Heart right ventricle (tissue), 16 donors: ENCODE measurements around the gene CHTF18. TPM values are rescaled to one million over a fixed set of nuclear protein-coding genes. Genes with fewer than 3 reads are reported as not detected.
"Not testable (repeated sequence)": the region's sequence is repeated elsewhere in the genome, so short reads cannot be mapped to it uniquely, and the experiment has no call there.

Experiments used
- ATAC-seq, 8 donors: fragments of 200-7000 bp; cut with Tn5 transposase; one replicate each; pipeline ENCODE4 v1.9.1; 2020; ENCODE audit warnings: mild to moderate bottlenecking in 8 of 8, moderate library complexity in 8 of 8, moderate number of reproducible peaks in 1 of 8
- DNase-seq, 2 donors: peaks; one replicate each; pipeline ENCODE4 v3.0.0-alpha.2; 2020
- H3K27ac ChIP-seq, 10 donors: fragments of 200-600 bp; sonication (generic) in 2 of 10; one replicate each; pipeline versions ENCODE4 v1.5.0 to v1.8.0; 2020 to 2022; ENCODE audit warnings: mild to moderate bottlenecking in 3 of 10
- H3K27me3 ChIP-seq, 7 donors: fragments of 200-600 bp; one replicate each; pipeline ENCODE4 v1.8.0; 2021 to 2022; ENCODE audit warnings: mild to moderate bottlenecking in 2 of 7
- H3K36me3 ChIP-seq, 9 donors: fragments of 200-600 bp; sonication (generic) in 1 of 9; one replicate each; pipeline versions ENCODE4 v1.5.0 to v1.8.0; 2020 to 2022; ENCODE audit warnings: mild to moderate bottlenecking in 2 of 9
- H3K4me1 ChIP-seq, 9 donors: fragments of 200-600 bp; sonication (generic) in 1 of 9; one replicate each; pipeline versions ENCODE4 v1.5.0 to v1.8.0; 2020 to 2022; ENCODE audit warnings: mild to moderate bottlenecking in 4 of 9
- H3K4me3 ChIP-seq, 10 donors: fragments of 200-600 bp; sonication (generic) in 2 of 10; one replicate each; pipeline versions ENCODE4 v1.5.0 to v1.8.0; 2020 to 2022; ENCODE audit warnings: mild to moderate bottlenecking in 7 of 10, moderate library complexity in 2 of 10
- H3K9me3 ChIP-seq, 11 donors: fragments of 200-600 bp in 10 of 11; sonication (generic) in 2 of 11; one replicate each; pipeline versions ENCODE4 v1.5.0 to v1.8.0; 2013 to 2022; ENCODE audit warnings: mild to moderate bottlenecking in 2 of 11, control low read depth in 1 of 11, moderate library complexity in 1 of 11
- WGBS, 2 donors: extraction: QIAGEN DNeasy Blood & Tissue Kit; methylation state at CpG; one replicate each; pipeline ENCODE4 v1.1.7; 2013; ENCODE audit warnings: inconsistent platforms in 1 of 2; 5-methylcytosine and 5-hydroxymethylcytosine counted together
- intact Hi-C, 10 donors: fragments of 100-400 bp; cut with DNase I; formaldehyde crosslinking; loops; one replicate each; pipeline versions ENCODE4 v1.11.1 to v1.14.2; 2022
- polyA plus RNA-seq, 2 donors: library from polyadenylated mRNA; stranded (reverse); fragments of 200-250 nt; gene quantifications; one replicate each; pipeline ENCODE4 v1.2.3, GENCODE V29; 2013
- total RNA-seq, 10 donors: library from RNA; stranded (reverse); fragmentation: NEBNext Ultra II Directional in 3 of 10; extraction: Animal tissue kit (Norgen Biotek cat#: 25700) in 3 of 10; gene quantifications; one replicate each; pipeline versions ENCODE4 v1.2.1 to v1.2.4, GENCODE V29; 2021 to 2023
- TF ChIP-seq, protein P1 (sequence below), 9 donors: fragments of 200-600 bp; sonication (generic) in 2 of 9; IDR thresholded peaks; one replicate each; pipeline versions ENCODE4 v1.5.0 to v1.8.0; 2021 to 2022; ENCODE audit warnings: antibody characterized with exemption in 9 of 9, mild to moderate bottlenecking in 5 of 9, moderate library complexity in 1 of 9
- donor health status: Arrhythmogenic right ventricular cardiomyopathy.
- donor health status: ischemic (EF 13 %, LVEDD 7.1; RV severe dilation, severe dysfunction).
- donor health status: healthy with polysubstance abuse.
- donor health status: DM: no; HTN: yes; CAD: no.
- donor health status: DM: no; HTN: no; CAD: no.
- donor health status: ischemic (EF 25% LVEDD 6.9; RV normal size, moderate dysfunction).
- donor health status: ischemic (EF 25% LVEDD 5.7; RV mildly dilated, moderate dysfunction).
- donor health status: healthy.
- donor health status: DM: yes; HTN: yes; CAD: no.
- donor health status: Ischemic cardiomyopathy.
- donor health status: ischemic (EF 35%, LVEDD 5.7; RV mildly dilated, moderate dysfunction).
- donor health status: nonischemic (EF 11% LVEDD 7.7; RV severe dilation, severe dysfunction).
- donor health status: DM: yes; HTN: yes; CAD: no.
- donor health status: PGD.
- donor health status: ischemic (EF 29% LVEDD 5.4; RV normal size, mild dysfunction).
- donor health status: nonischemic (EF 23%, LVEDD 6.1; RV moderate dilation, normal function).

CHTF18 gene
- total and polyA plus RNA-seq, 12 donors = 2.8 to 8.2 (median 5.8) TPM

- Histone ChIP-seq H3K4me1 (peaks cover 7 to 19% (median 15%) of the 10 kb centered on the region in 9 donors), H3K27me3 (peaks cover 0 to 18% (median 4%) of the 10 kb centered on the region in 7 donors), H3K9me3 (no peaks in the 10 kb centered on the region), H3K36me3 (peaks cover 0 to 35% (median 18%) of the 10 kb centered on the region in 9 donors), H3K4me3 (peak within 1 kb of the TSS; percentile 68 to 100 (median 94)), H3K27ac (peak within 1 kb of the TSS in 9 of 10 donors; percentile 44 to 90 (median 82))
- TF ChIP-seq, protein P1, sequence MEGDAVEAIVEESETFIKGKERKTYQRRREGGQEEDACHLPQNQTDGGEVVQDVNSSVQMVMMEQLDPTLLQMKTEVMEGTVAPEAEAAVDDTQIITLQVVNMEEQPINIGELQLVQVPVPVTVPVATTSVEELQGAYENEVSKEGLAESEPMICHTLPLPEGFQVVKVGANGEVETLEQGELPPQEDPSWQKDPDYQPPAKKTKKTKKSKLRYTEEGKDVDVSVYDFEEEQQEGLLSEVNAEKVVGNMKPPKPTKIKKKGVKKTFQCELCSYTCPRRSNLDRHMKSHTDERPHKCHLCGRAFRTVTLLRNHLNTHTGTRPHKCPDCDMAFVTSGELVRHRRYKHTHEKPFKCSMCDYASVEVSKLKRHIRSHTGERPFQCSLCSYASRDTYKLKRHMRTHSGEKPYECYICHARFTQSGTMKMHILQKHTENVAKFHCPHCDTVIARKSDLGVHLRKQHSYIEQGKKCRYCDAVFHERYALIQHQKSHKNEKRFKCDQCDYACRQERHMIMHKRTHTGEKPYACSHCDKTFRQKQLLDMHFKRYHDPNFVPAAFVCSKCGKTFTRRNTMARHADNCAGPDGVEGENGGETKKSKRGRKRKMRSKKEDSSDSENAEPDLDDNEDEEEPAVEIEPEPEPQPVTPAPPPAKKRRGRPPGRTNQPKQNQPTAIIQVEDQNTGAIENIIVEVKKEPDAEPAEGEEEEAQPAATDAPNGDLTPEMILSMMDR (IDR thresholded peaks at IDR 0.05) = peak; percentile 88 to 99 (median 97)
- intact Hi-C loops = loop anchor here in 4 of 10 donors (1.0 to 5.0 kb wide), 3 partner anchors 28 to 46 kb away; partner anchors contain the start of genes CHTF18 (in 1 of the 4) and RPUSD1 (in 1 of the 4)
- 1% methylated on average over 72 to 79 of the region's 79 CpGs for WGBS, 2 donors
- peak; percentile 87 to 91 for DNase-seq
- ATAC-seq = peak; percentile 91 to 96 (median 92)
Observed at GRCh38 chr16:740764-741505, 47.5 kb upstream of the CHTF18 start, which contains the start of gene CIAO3. Gene CIAO3 (minus strand): TSS chr16:740997. CDS start chr16:740985, 12 bp downstream.

GRCh38 chr16:741986-742629 is 46.3 kb upstream of the CHTF18 start:
- TF ChIP-seq, protein P1 (IDR thresholded peaks at IDR 0.05) = no peak
- Histone ChIP-seq H3K27me3 (peaks cover 0 to 18% (median 4%) of the 10 kb centered on the region in 7 donors), H3K36me3 (peaks cover 0 to 23% (median 6%) of the 10 kb centered on the region in 9 donors), H3K9me3 (no peaks in the 10 kb centered on the region), H3K27ac (no peak overlapping the region), H3K4me1 (peaks cover 7 to 19% (median 15%) of the 10 kb centered on the region in 9 donors), H3K4me3 (no peak overlapping the region)
- DNase-seq (no peak), ATAC-seq (no peak)
- intact Hi-C loops = loop anchor here in 4 of 10 donors (1.0 to 5.0 kb wide), 3 partner anchors 29 to 45 kb away; partner anchors contain the start of genes CHTF18 (in 1 of the 4) and RPUSD1 (in 1 of the 4)
- WGBS, 2 donors = 87 to 88% methylated on average over 15 of the region's 15 CpGs

DNA sequence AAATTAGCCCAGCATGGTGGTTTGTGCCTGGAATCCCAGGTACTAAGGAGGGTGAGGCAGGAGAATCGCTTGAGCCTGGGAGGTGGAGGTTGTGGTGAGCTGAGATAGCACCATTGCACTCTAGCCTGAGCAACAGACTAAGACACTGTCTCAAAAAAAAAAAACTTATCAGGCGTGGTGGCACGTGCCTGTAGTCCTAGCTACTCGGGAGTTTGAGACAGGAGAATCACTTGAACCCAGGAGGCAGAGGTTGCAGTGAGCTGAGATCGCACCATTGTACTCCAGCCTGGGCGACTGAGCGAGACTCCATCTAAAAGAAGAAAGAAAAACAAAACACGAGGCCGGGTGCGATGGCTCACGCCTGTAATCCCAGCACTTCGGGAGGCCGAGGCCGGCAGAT is 45.5 kb upstream of the CHTF18 start:
- not testable (repeated sequence) for ATAC-seq, DNase-seq, H3K9me3 ChIP-seq, H3K27ac ChIP-seq, H3K4me3 ChIP-seq
- Histone ChIP-seq H3K36me3 (peaks cover 0 to 15% (median 0%) of the 10 kb centered on the region in 9 donors), H3K4me1 (peaks cover 7 to 19% (median 15%) of the 10 kb centered on the region in 9 donors), H3K27me3 (peaks cover 0 to 18% (median 4%) of the 10 kb centered on the region in 7 donors)
- 78 to 83% methylated on average over 14 of the region's 14 CpGs for WGBS, 2 donors
- intact Hi-C loops = loop anchor here in 1 of 10 donors (5.0 kb wide), 1 partner anchor 44 kb away; the partner anchor contains the start of genes CHTF18 and RPUSD1

- 76 to 79% methylated on average over 21 of the region's 21 CpGs for WGBS, 2 donors
- Histone ChIP-seq H3K27ac (no peak overlapping the region), H3K36me3 (peaks cover 0 to 6% (median 0%) of the 10 kb centered on the region in 9 donors), H3K4me3 (no peak overlapping the region), H3K9me3 (no peaks in the 10 kb centered on the region), H3K27me3 (peaks cover 0 to 18% (median 4%) of the 10 kb centered on the region in 7 donors), H3K4me1 (peaks cover 7 to 19% (median 15%) of the 10 kb centered on the region in 9 donors)
- DNase-seq (no peak), ATAC-seq (no peak)
- TF ChIP-seq, protein P1 (IDR thresholded peaks at IDR 0.05) = no peak
- intact Hi-C loops = loop anchor here in 1 of 10 donors (5.0 kb wide), 1 partner anchor 43 kb away; the partner anchor contains the start of genes CHTF18 and RPUSD1
Observed at GRCh38 chr16:743794-744500, 44.5 kb upstream of the CHTF18 start.
